HG02678 (cell line): ENCODE measurements around the gene EXOSC10.
"Not testable (repeated sequence)": the region's sequence is repeated elsewhere in the genome, so short reads cannot be mapped to it uniquely, and the experiment has no call there.

ENCODE experiments used
- ATAC-seq: cut with Tn5 transposase; IDR thresholded peaks from one replicate; pipeline ENCODE4 v1.9.1; 2021; ENCODE audit warnings: mild to moderate bottlenecking, moderate library complexity; ENCODE audit not compliant: unreplicated experiment

The EXOSC10 gene

DNA sequence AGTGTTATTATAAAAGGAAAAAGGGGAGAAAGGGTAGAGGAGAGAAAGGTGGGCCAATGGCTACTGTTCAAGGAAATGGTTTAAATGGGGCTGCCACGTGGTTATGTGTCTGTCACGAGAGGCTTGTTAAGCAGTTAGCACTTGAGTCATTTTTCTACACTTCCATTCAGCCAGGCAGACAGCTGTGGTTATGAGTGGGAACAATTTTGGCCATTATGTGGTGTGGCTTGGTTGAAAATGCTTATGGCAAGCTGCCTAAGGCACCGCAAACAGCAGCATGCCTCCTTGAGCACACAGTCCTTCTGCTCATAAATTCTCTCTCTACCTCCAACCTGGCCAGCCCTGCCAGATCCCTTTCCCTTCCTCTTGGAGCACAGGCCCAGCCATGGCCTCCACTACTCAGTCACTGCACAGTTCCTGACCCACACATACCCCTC is 36.7 kb downstream of the EXOSC10 start:
- ATAC-seq = no peak

DNA sequence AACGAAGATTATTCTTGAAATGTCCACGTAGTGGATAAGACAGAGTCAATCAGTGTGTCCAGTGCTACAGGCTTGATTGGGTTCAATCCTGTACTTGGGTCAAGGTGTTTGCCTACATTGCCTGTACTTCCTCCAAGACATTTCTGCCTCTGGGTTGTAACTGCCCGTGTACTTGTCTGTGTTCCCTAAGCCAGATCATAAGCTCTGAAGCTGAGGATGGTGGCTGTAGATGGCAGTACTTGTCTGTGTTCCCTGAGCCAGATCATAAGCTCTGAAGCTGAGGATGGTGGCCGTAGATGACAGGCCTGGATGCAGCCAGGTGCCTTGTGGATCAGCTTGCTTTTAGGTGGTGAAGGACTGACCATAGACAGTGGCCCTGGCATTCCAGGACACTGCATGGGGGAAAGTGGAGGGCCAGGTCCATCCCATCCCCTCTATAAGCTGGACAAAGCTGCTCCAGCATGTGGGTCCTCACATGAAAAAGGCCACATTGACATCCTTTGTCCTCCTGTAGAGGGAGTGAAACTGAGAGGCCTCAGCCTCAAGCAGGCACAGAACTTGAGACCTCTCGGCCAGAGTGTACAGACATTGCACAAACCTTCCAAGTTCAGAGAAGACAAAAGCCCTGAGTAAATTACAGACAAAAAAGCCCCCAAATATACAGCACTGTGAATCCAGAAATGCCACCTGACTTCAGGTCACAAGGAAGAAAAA is 37.9 kb downstream of the EXOSC10 start:
- no peak for ATAC-seq

DNA sequence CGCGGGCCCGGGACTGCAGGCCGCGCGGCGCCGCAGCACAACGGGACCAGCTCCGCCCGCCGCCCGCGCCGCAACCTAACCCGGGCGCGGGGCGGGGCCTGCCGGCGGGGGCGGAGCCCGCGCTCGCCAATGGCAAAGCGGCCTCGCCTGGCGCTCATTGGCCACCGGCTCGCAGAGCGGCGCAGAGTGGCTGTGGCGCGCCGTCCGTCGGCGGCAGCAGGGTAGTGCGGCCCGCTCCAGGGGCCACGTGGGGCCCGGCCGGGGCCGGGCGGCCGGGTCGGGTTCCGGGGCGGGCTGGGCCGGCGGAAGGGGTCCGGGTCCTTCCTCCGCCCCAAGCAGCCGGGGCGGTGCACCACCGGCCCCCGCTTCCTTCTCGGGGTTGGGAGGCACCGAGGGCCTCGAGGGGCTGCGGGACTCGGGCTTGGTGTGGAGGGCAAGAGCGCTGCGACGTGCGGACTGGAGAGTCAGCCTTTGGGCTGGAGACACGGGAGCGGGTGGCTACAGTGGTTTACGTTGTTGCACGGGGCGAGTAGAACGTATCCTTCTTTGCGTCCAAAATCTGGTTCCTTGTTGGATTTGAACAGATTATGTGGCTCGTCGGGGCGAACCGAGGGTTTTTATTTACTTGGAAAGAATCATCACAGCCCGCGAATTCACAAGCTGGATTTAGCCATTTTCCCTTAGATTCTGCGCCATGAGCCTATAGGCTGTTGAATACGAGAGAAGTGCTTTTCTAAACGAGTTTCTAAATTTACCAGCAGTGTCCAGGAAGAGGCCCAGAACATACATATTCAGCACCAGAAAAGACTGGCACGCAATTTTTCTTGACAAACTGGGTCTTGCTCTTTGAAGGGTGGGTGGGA is 39.5 kb downstream of the EXOSC10 start, which contains the start of gene SRM:
SRM (minus strand) TSS at position 51 of the 863 bp plus-strand sequence. CDS start 75 bp downstream, outside the sequence.
- ATAC-seq = peak; percentile 87

DNA sequence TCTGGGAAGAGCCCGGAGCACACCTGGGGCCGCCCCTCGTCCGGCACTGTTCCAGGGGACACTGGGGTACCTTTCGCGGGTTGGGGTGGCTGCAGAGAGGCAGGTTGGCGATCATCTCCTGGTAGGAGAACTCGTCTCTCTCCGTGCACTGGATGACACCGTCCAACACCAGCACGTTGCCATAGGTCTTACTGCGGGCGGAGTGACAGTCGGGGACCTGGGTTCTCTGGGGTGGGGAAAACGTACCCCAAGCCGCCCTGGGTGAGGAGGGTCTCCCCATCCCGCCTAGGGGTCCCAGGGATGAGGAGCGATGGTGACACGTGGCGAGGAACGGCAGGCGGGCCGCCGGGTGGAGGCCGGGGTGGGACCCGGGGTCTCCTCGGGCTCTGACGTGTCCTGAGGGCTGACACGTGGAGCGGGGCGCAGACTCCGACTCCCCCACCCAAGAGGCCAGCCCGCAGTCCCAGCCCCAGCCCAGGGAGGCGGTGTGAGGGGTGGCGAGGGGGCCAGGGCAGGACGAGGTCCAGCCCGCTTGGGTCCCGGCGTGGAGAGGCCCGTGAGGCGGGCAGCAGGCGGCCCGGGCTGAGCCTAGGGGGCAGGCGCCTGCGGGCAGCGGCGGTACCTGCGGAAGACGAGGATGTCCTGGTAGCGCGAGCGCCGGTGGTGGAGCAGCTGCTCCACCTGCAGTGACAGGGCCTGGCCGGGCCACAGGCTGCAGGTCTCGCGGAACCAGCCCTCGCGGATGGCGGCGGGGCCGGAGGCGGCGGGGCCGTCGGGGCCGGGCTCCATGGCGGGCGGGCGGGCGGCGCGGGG is 40.3 kb downstream of the EXOSC10 start:
- peak; percentile 28 for ATAC-seq

DNA sequence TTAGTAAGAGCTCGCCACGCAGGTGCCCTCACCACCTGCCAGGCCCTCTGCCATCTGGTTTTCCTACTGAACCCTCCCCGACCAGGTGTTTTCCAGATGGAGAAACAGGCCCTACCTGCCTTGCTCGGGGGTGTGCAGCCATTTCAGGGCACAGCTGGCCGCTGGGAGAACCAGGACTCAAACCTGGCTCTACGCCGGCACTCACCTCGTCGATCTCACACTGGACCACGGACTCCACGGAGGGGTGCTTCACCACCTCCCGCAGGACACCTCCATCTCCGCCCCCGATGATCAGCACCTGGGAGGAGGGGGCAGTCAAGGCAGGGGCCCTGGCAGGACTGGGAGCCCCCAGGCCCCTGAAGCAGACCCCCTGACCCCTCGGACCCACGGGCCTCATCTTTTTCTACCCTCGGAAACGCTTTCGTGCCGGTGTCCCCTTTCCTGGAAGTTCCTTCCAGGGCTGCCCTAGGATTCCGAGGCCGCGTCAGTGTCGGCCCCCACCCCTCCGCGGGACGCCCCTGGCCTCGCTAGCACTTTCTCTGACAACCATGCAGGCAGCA is 41.0 kb downstream of the EXOSC10 start:
- no peak for ATAC-seq

DNA sequence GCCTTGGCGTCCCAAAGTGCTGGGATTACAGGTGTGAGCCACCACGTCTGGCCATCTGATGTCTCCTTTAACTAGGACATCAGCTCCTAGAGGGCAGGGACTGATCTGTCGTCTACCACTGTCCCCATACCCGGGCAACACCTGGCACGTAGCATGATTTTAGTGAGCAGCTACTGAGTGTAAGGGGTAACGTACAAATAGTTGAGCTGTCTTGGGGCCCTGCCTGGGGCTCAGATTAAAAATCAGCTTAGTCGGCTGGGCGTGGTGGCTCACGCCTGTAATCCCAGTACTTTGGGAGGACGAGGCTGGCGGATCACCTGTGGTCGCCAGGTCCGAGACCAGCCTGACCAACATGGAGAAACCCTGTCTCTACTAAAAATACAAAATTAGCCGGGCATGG is 41.6 kb downstream of the EXOSC10 start:
- no peak for ATAC-seq

DNA sequence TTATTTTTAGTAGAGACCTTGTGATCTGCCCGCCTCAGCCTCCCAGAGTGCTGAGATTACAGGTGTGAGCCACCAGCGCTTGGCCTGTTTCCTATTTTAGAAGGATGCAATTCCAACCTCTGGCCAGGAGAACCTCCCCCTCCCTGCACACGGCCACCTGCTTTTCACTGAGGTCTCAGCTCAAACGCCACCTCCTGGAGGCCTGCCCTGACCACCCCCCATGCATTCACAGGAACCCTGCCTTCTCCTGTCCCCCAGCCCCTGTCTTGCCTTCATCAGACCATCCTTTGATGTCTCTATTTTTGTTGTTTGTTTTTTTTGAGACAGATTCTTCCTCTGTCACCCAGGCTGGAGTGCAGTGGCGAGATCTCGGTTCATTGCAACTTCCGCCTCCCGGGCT is 42.2 kb downstream of the EXOSC10 start:
- no peak for ATAC-seq

DNA sequence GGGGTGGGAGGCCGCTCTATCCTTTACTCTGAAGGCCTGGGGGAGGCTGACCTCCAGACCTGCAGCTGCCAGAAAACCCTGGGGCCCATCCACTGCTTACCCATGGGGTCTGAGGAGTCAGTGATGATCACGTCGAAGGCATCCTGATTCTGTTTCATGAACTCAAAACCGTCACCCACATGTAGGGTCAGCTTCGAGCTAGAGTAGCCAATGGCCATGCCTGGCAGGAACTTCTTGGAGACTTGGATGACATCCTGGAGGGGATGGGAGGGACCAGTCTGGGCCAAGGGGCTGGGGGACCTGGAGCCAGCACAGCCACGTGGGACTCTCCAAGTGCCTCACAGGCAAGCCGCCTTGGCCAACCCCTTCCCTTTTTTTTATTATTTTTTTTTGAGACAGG is 43.2 kb downstream of the EXOSC10 start:
- ATAC-seq = no peak

DNA sequence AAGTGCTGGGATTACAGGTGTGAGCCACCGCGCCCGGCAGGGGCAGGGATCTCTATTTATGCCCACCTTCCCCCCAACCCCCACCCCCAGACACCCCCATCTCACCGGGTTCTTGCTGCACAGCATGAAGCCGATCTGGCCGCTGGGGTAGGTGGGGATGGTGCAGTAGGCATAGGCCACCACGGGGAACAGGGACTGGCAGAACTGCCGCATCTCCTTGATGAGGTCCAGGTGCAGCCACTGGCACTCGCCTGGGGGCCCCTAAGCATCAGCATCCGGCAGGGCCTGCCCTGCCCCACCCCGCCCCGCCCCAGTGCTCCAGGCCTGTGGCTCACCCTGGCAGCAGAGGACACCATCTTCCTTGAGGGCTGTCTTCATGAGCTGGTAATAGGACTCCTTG is 44.0 kb downstream of the EXOSC10 start:
- ATAC-seq = no peak

DNA sequence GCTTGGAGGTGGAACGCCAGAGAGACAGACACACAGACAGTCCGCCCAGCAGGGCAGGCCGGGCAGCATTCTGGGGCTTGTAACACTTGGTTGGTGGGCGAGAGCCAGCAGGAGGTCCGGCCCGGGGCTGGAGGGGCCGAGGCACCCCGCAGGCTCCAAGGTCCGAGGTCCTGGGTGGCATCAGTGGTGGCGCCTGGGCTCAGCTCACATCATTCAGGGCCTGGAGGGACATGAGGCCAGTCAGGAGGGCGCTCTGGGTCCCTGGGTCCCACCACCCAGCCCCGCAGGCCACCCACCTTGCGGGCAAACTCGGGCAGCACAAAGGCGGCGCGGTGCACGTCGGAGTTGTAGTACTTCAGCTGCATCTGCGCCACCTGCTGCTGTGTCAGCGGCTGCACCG is 45.0 kb downstream of the EXOSC10 start:
- ATAC-seq = no peak

DNA sequence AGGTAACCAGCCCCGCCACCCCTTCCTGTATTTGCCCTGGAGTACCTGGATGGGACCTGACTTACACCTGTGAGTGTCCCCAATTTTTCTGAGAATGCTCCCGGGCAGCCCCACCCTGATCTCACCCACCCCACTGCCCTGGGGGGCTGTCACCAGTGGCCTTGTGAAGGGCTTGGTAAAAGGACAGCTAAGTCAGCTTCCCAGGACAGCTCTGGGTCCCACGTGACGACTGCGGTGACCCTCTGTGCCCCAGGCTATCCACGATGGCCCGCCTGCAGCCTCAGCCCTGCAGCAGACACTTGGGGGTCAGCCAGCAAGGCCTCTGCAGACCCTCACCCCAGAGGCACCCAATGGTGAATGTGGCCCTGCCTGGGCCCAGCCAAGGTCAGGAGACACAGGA is 45.5 kb downstream of the EXOSC10 start:
- no peak for ATAC-seq

DNA sequence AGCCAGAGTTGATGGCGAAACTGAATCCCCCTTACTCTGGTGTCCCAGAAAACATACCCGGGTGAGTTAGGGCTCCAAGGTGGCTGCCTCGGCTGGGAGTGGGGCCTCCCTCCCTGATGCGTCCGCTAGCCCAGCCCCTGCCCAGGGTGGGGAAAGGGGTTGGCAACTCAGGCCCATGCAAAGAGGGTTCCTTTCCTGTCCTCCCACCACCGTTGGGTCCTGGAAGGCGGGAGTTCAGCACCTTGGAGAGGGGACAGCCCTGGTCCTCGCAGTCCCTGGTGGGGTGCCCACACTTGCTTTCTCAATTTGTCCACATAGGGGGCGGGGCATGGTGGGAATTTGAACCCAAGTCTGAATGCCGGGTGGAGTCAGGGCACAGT is 45.9 kb downstream of the EXOSC10 start:
- no peak for ATAC-seq

DNA sequence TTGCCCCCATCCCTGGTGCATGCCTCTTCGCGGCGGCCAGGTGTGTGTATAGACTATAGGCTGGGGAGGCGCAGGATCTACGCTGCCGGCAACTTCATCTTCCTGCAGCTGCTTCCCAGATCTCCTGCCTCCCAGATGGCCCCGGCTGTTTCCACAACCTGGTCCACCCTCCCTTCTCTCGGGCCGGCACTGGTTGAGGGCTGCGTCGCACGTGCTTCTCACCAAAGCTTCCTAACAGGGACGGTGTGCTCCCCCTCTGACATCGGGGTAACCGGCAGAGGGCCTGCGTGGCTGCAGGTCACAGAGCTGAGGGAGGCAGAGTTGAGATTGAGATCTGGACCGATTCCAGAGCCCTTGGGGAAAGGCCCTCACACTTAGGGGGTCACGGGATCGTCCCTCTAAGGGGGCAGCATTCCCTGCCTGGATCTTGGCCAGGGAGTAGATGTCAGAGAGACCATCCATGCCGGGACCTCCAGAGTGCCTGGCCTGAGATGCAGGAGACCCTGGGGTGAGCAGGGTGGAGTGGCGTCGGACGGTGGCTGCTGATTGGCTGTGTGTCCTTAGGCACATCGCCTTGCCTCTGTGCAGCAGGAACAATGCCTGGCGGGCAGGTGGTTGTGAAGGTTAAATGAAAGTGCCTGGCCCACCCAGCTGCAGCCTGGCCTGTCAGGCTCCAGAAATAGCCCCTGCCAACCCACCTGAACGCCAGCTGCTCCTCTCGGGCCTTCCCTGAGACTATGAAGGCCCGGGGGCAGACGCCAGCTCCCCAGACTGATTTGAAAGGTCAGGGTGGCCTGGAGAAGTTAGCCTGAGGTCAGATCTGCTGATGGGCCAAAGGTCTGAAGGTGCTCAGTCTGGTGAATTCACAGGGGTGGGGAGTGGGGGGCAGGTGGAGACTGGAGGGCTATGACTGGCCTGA is 46.6 kb downstream of the EXOSC10 start:
- ATAC-seq = no peak

DNA sequence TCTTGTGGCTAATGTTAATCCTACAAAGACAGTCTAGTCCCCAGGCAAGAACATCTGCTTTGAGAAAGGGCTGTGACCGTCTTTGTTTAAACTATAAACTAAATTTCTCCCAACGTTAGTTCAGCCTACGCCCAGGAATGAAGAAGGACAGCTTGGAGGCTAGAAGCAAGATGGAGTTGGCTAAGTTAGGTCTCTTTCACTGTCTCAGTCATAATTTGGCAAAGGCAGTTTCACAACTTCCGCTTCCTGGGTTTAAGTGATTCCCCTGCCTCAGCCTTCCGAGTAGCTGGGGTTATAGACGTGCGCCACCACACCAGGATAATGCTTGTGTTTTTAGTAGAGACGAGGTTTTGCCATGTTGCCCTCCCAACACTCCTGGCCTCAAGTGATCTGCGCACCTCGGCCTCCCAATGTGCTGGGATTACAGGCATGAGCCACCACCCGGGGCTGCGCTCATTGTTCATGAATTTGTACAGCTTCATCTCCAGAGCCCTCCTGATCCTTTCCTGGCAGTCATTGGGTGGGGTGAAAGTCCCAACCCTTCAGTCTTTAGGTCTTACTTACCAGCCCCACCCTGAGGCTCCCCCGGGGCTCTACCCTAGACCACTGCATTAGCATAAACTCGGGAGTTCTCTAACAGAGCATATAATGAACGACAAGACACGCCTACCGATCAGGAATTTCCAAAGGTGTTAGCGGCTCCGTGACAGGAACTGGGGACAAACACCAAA is 47.7 kb downstream of the EXOSC10 start:
- no peak for ATAC-seq

DNA sequence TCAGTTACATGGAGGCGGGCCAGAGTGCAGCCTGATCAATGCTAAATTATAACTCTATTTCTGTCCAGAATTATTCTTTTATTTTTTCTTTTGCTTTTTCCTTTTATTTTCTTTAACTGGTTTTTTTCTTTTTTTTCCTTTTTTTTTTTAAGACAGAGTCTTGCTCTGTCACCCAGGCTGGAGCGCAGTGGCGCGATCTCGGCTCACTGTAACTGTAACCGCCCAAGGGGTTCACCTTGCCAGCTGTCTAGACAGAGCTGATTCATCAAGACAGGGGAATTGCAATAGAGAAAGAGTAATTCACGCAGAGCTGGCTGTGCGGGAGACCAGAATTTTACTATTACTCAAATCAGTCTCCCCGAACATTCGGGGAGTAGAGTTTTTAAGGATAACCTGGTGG is 48.5 kb downstream of the EXOSC10 start:
- ATAC-seq = not testable (repeated sequence)

DNA sequence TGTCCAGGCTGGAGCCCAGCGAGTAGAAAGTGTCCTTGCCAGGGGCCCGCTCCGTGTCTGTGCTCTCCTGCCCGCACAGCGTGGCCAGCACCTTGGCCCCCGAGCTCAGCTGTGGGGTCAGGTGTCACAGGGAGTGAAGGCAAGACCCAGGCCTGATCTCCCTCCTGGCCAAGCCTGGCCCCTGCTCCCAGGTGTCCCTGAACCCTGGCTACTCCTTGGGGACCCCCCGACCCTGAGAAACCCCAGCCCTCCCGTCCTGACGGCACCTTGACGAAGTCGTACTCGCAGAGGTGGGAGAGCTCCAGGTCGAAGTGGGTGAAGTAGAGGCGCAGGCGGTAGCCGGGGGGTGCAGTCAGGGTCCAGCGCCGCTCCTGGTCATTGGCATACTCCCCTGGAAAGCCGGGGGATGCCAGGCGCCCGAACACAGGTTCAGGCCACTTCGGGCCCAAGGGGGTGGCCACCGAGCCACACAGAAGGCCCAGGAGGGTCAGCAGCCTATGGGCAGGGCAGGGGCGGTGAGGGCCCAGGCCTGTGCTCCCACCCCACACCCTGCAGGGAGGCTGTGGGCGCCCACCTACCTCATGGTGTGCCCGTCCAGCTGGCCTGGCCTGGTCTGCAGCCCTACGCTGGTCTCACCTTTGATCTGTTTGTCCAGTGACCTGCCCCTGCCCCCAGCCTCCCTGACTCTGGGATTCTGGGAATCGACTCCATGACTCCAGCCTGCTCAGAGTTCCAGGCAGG is 52.9 kb downstream of the EXOSC10 start, which contains the start of gene MASP2:
MASP2 (minus strand) TSS at position 615 of the 741 bp plus-strand sequence; CDS start at position 583, 32 bp downstream.
- no peak for ATAC-seq

DNA sequence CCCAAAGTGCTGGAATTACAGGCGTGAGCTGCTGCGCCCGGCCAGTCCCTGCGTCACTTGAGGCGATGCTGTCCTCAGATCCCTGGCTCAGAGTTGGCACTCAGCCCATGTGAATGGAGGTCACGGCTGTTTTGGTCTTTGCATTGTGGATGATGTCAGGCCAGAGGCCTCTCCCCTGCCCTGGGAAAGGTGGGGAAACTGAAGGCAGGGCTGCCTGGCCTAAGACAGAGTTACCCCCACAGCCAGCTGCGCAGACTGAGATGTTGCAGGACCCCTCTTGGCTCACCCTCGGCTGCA is 53.5 kb downstream of the EXOSC10 start:
- no peak for ATAC-seq

DNA sequence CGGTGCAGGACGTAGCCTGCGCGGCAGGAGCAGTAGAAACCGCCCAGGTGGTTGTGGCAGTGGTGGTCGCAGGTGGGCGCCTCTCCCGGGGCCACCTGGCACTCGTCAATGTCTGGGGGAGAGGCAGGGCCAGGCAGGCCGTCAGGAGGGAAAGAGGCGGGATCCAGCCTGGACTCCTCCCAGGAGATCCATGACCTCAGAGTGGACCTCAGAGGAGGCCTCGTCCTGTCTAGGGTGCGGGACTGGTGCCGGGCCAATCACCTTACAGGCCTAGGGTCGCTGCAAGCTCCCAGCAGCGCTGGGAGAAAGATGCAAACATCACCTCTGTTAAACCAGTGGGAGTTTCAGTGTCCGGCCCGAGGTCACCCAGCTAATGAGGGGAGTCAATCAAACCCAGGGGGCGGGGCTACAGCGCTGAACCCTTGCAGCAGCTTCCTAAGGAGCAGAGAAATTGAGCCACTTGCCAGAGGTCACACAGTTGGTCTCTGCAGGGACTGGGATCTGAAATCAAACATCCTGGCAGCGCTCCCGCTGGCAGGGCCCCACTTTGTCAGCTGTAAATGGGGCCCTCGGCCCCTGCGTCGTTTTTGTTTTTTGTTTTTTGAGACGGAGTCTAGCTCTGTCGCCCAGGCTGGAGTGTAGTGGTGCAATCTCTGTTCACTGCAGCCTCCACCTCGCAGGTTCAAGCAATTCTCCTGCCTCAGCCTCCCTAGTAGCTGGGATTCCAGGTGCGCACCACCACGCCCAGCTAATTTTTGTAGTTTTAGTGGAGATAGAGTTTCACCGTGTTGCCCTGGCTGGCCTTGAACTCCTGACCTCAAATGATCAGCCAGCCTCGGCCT is 54.0 kb downstream of the EXOSC10 start:
- ATAC-seq = no peak
